HFFc6 (cell line): ENCODE data around the gene CPNE4. TPM values are rescaled to one million over a fixed set of nuclear protein-coding genes. Genes with fewer than 3 reads are reported as not detected.

Source experiments
- DNase-seq: peaks from one replicate; pipeline ENCODE4 v3.0.0-alpha.2; 2018
- H3K27ac Mint-ChIP-seq: 2 replicates; pipeline ENCODE4 v1.8.0; 2020; ENCODE audit warnings: mild to moderate bottlenecking, mixed read lengths
- H3K27me3 Mint-ChIP-seq: 2 replicates; pipeline ENCODE4 v1.8.0; 2021; ENCODE audit warnings: mild to moderate bottlenecking, moderate library complexity, mixed read lengths; ENCODE audit not compliant: insufficient read depth
- H3K36me3 Mint-ChIP-seq: 2 replicates; pipeline ENCODE4 v1.8.0; 2021; ENCODE audit warnings: low read depth, mixed read lengths
- H3K4me1 Mint-ChIP-seq: 2 replicates; pipeline ENCODE4 v1.8.0; 2020; ENCODE audit warnings: low read depth, mixed read lengths
- H3K4me3 Mint-ChIP-seq: 2 replicates; pipeline ENCODE4 v1.8.0; 2020; ENCODE audit warnings: mild to moderate bottlenecking, moderate library complexity, mixed read lengths
- H3K9me3 Mint-ChIP-seq: 2 replicates; pipeline ENCODE4 v1.8.0; 2020; ENCODE audit warnings: mild to moderate bottlenecking, mixed read lengths
- microRNA-seq: library from miRNA; unstranded; fragments of <30 nt; microRNA quantifications from one replicate; pipeline ENCODE4, GENCODE V29; 2019
- total RNA-seq, 6 experiments: library from RNA; stranded (reverse); fragmentation: NEBNext Ultra II Directional; extraction: Animal tissue kit (Norgen Biotek cat#: 25700); gene quantifications; 2 replicates in 1 of 6; 3 replicates in 5 of 6; pipeline ENCODE4 v1.2.3, GENCODE V29; 2021
- TF ChIP-seq, protein P1 (sequence below): fragments of 200-600 bp; sonication (generic); IDR thresholded peaks from 2 replicates; pipeline ENCODE4 v1.5.0; 2021; ENCODE audit warnings: antibody characterized with exemption, mild to moderate bottlenecking

The CPNE4 gene
- total RNA-seq, 6 experiments from 2014 or later, result not detected

DNA sequence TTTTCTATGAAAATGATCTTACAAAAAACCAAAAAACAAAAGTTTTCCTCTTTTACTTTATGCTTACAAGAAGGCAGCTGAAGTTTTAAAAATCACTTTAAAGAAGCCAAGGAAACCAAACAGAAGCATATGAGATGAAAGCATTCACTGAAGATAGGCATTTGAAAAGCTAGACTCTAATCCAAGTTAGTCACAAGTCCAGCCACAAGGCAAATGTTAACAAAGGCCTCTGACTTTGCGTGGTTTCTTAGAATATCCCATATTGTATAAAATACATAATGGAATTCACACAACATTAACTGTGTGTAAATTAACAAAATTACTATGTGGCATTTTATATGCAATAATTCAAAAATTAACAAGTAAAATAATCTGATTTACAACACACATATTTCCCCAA lies 549.7 kb downstream of the CPNE4 start:
- Mint-ChIP-seq H3K9me3 (no peaks in the 10 kb centered on the region), H3K36me3 (peaks cover 18% of the 10 kb centered on the region), H3K4me1 (peaks cover 9% of the 10 kb centered on the region; the same call in 1 of the 2 replicates), H3K27ac (no peak overlapping the region), H3K4me3 (no peak overlapping the region), H3K27me3 (no peaks in the 10 kb centered on the region)
- TF ChIP-seq, protein P1, sequence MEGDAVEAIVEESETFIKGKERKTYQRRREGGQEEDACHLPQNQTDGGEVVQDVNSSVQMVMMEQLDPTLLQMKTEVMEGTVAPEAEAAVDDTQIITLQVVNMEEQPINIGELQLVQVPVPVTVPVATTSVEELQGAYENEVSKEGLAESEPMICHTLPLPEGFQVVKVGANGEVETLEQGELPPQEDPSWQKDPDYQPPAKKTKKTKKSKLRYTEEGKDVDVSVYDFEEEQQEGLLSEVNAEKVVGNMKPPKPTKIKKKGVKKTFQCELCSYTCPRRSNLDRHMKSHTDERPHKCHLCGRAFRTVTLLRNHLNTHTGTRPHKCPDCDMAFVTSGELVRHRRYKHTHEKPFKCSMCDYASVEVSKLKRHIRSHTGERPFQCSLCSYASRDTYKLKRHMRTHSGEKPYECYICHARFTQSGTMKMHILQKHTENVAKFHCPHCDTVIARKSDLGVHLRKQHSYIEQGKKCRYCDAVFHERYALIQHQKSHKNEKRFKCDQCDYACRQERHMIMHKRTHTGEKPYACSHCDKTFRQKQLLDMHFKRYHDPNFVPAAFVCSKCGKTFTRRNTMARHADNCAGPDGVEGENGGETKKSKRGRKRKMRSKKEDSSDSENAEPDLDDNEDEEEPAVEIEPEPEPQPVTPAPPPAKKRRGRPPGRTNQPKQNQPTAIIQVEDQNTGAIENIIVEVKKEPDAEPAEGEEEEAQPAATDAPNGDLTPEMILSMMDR, result no peak
- no peak for DNase-seq

DNA sequence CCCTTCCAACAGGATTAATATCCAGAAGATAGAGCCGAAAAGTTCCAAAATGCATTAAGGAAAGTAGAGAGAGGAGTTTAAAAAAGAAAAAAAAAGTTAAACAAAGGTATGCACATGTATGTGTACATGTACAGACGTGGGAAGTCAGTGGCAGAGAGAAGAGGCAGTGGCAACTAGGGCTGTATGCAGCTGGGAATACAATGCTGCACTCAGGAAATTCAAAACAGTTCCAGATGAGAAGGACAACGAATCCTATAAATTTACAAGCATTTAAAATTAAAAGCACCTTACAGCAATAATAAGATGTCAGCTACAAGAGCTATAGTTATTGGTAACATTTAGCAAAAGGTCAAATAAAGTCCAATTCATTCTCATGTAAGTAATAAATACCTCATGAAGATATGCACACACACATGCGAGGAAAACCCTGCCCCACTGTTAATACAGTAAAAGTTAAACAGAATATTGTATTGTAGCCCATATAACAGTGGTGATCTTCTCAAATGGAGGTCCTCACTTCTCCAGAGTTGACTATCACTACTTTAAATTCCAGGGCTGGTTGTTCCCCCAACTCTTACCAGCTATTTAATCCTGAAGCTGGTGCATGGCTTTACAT lies 550.2 kb downstream of the CPNE4 start:
- Mint-ChIP-seq H3K4me1 (peaks cover 9% of the 10 kb centered on the region; the same call in 1 of the 2 replicates), H3K27me3 (no peaks in the 10 kb centered on the region), H3K4me3 (no peak overlapping the region), H3K9me3 (no peaks in the 10 kb centered on the region), H3K27ac (peak overlapping the region; percentile 6), H3K36me3 (peaks cover 21% of the 10 kb centered on the region)
- DNase-seq, result no peak
- TF ChIP-seq, protein P1, result no peak

Small RNA genes lying within 50 kb of the gene (microRNA-seq; reads per million reads assigned to microRNA genes)
- not detected for gene MIR5704
